ENCODE measurements around the gene ZDHHC5.
A peak's percentile ranks its signal among the peaks of the same experiment; 100 is the strongest.

DNA sequence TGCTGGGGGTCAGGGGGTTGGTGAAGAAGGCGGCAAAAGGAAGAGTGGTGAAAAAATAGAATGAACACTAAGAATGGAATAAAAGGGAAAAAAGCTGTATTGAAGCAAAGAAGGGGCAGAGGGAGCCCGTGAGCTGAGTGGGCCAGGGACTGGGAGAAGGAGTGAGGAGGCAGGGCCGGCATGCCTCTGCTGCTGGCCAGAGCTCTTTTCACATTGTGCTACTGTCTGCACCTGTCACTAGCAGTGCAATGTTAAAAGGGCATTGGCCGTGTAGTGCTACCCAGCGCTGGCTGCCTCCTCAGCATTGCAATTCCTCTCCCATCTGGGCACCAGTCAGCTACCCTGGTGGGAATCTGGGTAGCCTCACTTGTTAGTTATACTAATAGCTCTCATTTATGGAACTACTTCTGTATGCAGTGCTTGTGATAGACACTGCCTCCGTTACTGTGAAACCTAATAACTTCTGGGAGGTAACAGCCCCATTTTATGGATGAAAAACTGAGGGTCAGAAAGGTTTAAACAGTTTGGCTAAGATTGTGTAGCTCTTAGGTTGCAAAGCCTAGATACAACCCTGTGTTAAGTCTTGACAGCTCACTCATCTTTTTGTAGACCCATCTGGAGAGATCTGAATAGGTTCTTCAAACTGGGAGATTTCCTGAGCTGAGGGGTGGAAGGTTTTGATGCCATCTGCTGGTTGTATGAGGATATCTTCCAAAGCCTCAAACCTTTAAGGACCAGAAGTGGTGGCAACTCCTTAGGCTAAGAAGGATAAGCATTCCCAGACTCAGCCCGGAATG, 26.7 kb upstream of the ZDHHC5 start:
- TF ChIP-seq, protein P1, sequence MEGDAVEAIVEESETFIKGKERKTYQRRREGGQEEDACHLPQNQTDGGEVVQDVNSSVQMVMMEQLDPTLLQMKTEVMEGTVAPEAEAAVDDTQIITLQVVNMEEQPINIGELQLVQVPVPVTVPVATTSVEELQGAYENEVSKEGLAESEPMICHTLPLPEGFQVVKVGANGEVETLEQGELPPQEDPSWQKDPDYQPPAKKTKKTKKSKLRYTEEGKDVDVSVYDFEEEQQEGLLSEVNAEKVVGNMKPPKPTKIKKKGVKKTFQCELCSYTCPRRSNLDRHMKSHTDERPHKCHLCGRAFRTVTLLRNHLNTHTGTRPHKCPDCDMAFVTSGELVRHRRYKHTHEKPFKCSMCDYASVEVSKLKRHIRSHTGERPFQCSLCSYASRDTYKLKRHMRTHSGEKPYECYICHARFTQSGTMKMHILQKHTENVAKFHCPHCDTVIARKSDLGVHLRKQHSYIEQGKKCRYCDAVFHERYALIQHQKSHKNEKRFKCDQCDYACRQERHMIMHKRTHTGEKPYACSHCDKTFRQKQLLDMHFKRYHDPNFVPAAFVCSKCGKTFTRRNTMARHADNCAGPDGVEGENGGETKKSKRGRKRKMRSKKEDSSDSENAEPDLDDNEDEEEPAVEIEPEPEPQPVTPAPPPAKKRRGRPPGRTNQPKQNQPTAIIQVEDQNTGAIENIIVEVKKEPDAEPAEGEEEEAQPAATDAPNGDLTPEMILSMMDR (IDR thresholded peaks at IDR 0.05; ENCODE audit: low read depth, low read length): peak; percentile 87
- no peak for TF ChIP-seq EZH2phosphoT487 (IDR thresholded peaks at IDR 0.05; ENCODE audit: low read depth)

Data from OCI-LY3 (cell line).